Colon (tissue), 2 donors: Measurements from ENCODE around the gene ST3GAL2.

ENCODE experiments used
- FAIRE-seq: peaks from 2 replicates; lab custom pipeline; 2012; peaks lifted over from hg19 to GRCh38; lab: Jason Lieb, UNC
- donor health status: control.
- donor health status: control.

Gene ST3GAL2

GRCh38 chr16:70437582-70438557 is 1.0 kb downstream of the ST3GAL2 start:
- no peak for FAIRE-seq

- no peak for FAIRE-seq
Observed at GRCh38 chr16:70437017-70437581, 1.8 kb downstream of the ST3GAL2 start.

DNA sequence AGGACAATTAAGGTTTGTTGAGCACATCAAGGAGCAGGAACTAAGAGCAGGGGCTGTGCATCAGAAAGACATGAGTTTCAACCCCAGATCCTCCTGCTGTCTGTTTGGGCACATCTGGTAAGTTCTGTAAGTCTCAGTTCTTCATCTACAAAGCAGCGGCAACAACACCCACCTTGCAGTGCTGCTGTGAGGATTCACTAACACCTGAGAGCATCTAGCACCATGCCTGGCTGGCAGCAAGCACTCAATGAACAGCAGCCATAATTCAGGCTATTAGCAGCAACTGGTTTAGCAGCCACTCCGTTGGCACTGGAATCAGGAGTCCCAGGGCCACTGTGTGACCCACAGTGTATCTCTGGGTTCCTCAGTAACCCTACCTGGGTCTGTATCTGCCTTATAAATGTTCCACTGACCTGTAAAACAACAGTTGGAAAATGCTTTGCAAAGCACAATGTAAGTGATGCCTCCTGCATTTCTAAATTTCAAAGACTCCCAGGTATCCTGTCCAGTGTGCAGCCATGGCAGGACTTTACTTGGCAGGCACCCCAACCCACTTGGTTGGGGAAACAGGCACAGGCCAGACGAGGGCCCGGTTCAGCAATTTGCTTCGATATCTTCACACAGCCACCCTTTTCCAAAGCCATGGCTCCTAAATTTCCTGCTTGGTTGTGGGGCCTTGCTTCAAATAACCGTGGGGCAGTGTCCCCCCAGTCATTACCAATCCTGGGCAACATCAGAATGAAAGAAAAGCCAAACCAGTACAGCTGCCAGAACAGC is 4.2 kb downstream of the ST3GAL2 start:
- FAIRE-seq, result no peak

GRCh38 chr16:70433458-70434103 is 5.3 kb downstream of the ST3GAL2 start:
- FAIRE-seq, result no peak

DNA sequence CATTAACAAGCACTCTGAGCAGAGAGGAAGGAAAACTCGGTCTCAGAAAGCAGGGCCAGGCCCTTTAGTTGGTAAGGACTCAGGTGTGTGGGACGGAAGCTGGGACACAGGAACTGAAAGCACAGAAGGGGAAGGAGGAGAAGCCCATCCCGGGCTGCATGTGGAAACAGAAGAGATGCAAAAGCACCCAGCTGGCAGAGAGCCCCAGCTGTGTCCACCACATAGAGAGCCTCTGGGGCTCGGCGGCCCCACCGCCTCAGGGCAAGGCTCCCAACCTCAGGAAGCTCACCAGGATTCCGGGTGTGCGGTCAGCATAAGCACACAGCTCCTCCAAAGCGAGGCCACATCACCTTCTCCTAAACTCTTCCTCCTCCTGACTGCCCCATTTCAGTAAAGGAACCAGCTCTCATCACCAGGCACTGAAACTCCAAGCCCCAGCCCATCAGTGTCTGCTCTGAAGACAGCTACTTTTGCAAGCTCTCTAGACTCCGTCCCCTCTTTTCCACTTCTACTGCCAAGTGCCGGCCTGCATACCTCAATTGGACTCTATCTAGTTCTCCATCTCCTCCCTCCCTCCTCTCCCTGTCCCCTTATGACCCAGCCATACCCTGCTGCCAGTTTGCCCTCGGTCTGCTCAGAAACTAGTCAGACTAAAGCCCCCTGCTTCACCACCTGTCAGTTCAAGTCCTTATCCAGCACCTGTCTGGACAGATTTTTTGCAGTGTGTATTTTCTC is 6.0 kb downstream of the ST3GAL2 start:
- FAIRE-seq, result no peak

GRCh38 chr16:70432356-70432722 is 6.6 kb downstream of the ST3GAL2 start:
- FAIRE-seq, result no peak

DNA sequence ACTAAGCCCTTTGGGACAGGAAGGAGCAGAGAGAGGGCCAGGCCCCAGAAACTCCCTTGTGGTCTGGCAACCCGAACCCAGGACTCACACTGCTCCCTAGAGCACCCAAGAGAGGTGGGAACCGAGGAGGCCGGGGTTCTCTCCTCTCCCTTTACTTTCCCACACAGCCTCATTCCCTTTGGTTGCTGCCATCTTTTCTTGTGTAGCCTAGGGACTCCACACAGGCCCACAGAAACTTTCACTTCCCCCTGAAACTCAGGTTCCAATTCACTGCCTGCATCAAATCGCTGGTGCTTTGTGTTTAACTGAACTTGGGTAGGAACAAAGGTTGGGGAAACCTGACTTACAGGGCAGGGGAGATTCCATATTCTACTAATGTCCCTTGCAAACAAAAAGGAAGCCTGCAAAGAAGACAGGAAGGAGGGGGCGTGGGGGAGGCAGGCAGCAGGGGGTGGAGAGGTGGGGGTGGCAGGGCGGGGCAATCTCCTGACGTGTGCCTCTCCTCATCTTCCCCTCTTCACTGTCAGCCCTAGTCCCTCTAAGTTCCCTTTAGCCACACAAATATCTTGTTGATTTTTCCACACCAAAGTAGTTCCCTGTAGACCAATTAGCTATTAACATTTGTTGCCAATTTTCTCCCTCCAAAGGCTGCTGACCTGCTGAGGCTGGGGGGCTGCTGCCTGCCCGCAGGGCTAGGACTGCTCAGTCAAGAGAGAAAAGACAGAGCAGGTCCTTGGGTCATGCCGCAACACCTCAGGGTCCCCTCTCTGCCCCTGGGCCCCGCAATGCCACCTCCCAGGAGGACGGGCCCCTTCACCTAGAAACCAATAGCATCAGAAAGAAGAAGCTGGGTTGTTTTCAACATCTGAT is 8.0 kb downstream of the ST3GAL2 start:
- FAIRE-seq, result no peak

- FAIRE-seq, result no peak
Observed at GRCh38 chr16:70429888-70430666, 8.8 kb downstream of the ST3GAL2 start.

DNA sequence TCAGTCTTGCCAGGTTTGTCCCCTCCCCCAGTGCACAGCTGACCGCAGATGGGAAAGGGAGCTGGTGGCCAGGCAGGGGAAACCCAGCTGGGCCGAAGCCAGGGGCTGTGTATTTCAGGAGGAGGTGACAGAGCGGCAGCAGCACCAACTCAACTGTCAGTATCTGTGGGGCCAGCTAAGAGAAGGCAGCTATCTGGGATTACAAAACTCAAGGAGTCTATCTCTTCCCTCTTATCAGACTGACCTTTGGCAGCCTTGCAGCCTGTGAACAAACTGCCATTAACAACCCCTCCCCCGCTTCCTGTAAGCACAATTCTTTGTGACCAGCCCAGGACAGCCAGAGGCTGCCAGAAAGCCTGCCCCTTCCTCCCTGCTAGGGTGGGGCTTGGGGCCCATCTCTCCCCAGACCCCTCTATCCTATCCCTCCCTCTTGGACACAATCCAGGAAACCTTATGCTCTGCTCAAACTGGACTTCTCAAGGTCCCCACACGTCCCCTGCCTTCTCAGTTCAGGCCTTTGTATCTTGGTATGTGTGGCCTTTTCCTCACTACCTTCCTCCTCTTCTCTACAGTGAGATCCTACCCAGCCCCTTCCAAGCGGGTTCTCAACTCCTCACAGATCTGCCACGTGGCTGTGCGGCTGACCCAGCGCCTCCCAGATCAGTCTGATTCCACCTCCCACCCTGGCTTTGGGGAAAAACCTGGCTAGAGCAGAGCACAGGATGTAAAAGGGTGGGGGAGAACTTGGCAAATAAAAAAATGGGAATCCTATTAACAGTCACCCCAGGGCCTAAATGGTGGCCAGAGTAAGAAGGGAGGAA is 10.5 kb downstream of the ST3GAL2 start:
- FAIRE-seq, result no peak

DNA sequence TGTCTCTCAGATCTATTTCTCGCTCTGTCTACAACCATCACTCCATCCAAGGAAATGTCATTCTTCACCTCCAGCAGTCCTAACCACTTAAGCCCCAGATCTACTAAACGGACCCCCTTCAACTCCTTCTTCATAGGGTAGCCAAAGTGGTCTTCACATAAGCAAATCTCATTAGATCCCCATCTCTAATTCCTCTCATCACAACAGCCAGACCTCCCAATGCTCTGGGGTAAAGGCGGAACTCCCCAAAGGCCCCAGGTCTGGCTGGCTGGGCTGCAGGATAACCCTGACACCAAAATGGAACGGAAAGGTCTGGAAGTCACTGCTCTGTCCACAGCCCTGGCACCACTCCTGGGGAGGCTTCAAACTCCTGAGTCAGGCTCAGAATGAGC is 11.1 kb downstream of the ST3GAL2 start:
- FAIRE-seq, result no peak

GRCh38 chr16:70422543-70422942 is 16.4 kb downstream of the ST3GAL2 start:
- no peak for FAIRE-seq

GRCh38 chr16:70421473-70422311 is 17.2 kb downstream of the ST3GAL2 start:
- no peak for FAIRE-seq

- no peak for FAIRE-seq
Observed at GRCh38 chr16:70421014-70421413, 17.9 kb downstream of the ST3GAL2 start.

- FAIRE-seq, result no peak
Observed at GRCh38 chr16:70419384-70420327, 19.2 kb downstream of the ST3GAL2 start.

- FAIRE-seq, result no peak
Observed at GRCh38 chr16:70418993-70419318, 19.9 kb downstream of the ST3GAL2 start.

GRCh38 chr16:70418274-70418992 is 20.5 kb downstream of the ST3GAL2 start:
- FAIRE-seq, result no peak
